Measurements from ENCODE around the gene CUL4B.

The CUL4B gene

GRCh38 chrX:120559804-120560203 is 958 bp downstream of the CUL4B start:
- peak overlapping the region; percentile 89 for H3K27ac ChIP-seq
- TF ChIP-seq CTCF (IDR thresholded peaks at IDR 0.05) (no peak), ZFX (IDR thresholded peaks at IDR 0.05; ENCODE audit: borderline replicate concordance) (no peak)

GRCh38 chrX:120556251-120556650 is 4.5 kb downstream of the CUL4B start:
- H3K27ac ChIP-seq, result peak overlapping the region; percentile 79
- TF ChIP-seq CTCF (IDR thresholded peaks at IDR 0.05) (no peak), ZFX (IDR thresholded peaks at IDR 0.05; ENCODE audit: borderline replicate concordance) (no peak)

GRCh38 chrX:120549483-120550452 is 11.0 kb downstream of the CUL4B start:
- peak overlapping the region; percentile 31 for H3K27ac ChIP-seq

GRCh38 chrX:120536061-120536460 is 24.7 kb downstream of the CUL4B start:
- no peak overlapping the region for H3K27ac ChIP-seq
- TF ChIP-seq CTCF (IDR thresholded peaks at IDR 0.05), result no peak

More at GRCh38 chrX:120549483-120550452, 11.0 kb downstream of the CUL4B start:
- no peak for TF ChIP-seq ZFX (IDR thresholded peaks at IDR 0.05; ENCODE audit: borderline replicate concordance)
- TF ChIP-seq CTCF (IDR thresholded peaks at IDR 0.05), result no peak

GRCh38 chrX:120534413-120535205 is 26.2 kb downstream of the CUL4B start:
- TF ChIP-seq ZFX (IDR thresholded peaks at IDR 0.05; ENCODE audit: borderline replicate concordance) (no peak), CTCF (IDR thresholded peaks at IDR 0.05) (no peak)
- H3K27ac ChIP-seq, result no peak overlapping the region

GRCh38 chrX:120522820-120523219 is 37.9 kb downstream of the CUL4B start:
- no peak for TF ChIP-seq CTCF (IDR thresholded peaks at IDR 0.05)
- no peak for TF ChIP-seq ZFX (IDR thresholded peaks at IDR 0.05; ENCODE audit: borderline replicate concordance)
- no peak overlapping the region for H3K27ac ChIP-seq

Measured in 22Rv1 (cell line).